ENCODE measurements around the gene VPS13A.

GRCh38 chr9:77370064-77370463, 192.7 kb downstream of the VPS13A start:
- TF ChIP-seq GATA2 (IDR thresholded peaks at IDR 0.05; ENCODE audit: low read depth, low read length): no peak
- no peak for TF ChIP-seq GATA3 (IDR thresholded peaks at IDR 0.05; ENCODE audit: low read depth, low read length)
